Ectodermal cell (in vitro differentiated cells): ENCODE results near the gene CABLES1.

Experiments
- H3K27ac ChIP-seq: 2 replicates; pipeline ENCODE4 v1.7.0; 2013; ENCODE audit warnings: mild to moderate bottlenecking, low read depth, low read length; ENCODE audit not compliant: insufficient read depth, poor library complexity, severe bottlenecking
- H3K27me3 ChIP-seq: 2 replicates; pipeline ENCODE4 v1.7.0; 2013; ENCODE audit warnings: mild to moderate bottlenecking, low read length; ENCODE audit not compliant: insufficient read depth, control insufficient read depth, poor library complexity, severe bottlenecking
- H3K36me3 ChIP-seq: one replicate; pipeline ENCODE4 v1.7.0; 2013; ENCODE audit warnings: low read length; ENCODE audit not compliant: control insufficient read depth, insufficient read depth
- H3K4me1 ChIP-seq: one replicate; pipeline ENCODE4 v1.7.0; 2013; ENCODE audit warnings: low read length; ENCODE audit not compliant: control insufficient read depth, insufficient read depth
- H3K4me3 ChIP-seq: 2 replicates; pipeline ENCODE4 v1.7.0; 2013; ENCODE audit warnings: low read depth, low read length, control low read depth; ENCODE audit not compliant: insufficient read depth
- H3K9me3 ChIP-seq: 2 replicates; pipeline ENCODE4 v1.7.0; 2013; ENCODE audit warnings: mild to moderate bottlenecking, low read length, moderate library complexity; ENCODE audit not compliant: control insufficient read depth
- WGBS, 2 experiments: methylation state at CpG; one replicate each; pipeline ENCODE4 v1.1.7; 2013; ENCODE audit warnings: missing lambda C conversion rate in 2 of 2; 5-methylcytosine and 5-hydroxymethylcytosine counted together

CABLES1 gene

DNA sequence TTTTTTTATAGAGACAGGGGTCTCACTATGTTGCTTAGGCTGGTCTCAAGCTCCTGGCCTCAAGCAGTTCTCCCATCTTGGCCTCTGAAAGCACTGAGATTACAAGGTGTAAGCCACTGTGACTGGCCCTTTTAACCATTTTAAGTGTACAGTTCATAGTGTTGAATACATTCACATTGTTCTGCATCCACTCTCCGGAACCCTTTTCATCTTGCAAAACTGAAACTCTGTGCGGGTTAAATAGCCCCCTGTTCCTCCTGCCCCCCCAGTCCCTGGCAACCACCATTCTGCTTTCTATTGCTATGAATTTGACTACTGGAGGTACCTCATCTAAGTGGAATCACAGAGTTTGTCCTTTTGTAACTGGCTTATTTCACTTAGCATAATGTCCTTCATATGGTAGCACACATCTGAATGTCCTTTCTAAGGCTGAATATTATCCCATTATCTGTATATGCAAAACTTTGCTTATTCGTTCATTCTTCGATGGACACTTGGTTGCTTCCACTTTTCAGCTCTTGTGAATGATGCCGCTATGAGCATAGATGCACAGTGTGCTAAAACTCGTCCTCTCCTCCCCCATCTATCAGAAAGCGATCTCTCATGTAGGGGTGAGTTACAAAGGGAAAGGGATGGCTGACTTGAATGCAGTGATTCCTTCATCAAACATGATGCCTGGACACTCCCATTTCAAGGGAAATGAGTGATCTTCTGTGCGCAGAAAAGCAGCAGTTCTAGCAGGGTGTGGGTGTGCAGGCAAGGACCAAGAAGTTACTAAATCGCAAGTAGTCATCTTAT is 30.2 kb downstream of the CABLES1 start:
- no peaks in the 10 kb centered on the region for H3K27me3 ChIP-seq
- peaks cover 13% of the 10 kb centered on the region for H3K4me1 ChIP-seq
- H3K36me3 ChIP-seq, result no peaks in the 10 kb centered on the region
- H3K9me3 ChIP-seq, result no peaks in the 10 kb centered on the region
- no peak overlapping the region for H3K4me3 ChIP-seq
- H3K27ac ChIP-seq, result no peak overlapping the region
- 94 to 98% methylated on average over 7 to 8 of the region's 9 CpGs for WGBS, 2 experiments

DNA sequence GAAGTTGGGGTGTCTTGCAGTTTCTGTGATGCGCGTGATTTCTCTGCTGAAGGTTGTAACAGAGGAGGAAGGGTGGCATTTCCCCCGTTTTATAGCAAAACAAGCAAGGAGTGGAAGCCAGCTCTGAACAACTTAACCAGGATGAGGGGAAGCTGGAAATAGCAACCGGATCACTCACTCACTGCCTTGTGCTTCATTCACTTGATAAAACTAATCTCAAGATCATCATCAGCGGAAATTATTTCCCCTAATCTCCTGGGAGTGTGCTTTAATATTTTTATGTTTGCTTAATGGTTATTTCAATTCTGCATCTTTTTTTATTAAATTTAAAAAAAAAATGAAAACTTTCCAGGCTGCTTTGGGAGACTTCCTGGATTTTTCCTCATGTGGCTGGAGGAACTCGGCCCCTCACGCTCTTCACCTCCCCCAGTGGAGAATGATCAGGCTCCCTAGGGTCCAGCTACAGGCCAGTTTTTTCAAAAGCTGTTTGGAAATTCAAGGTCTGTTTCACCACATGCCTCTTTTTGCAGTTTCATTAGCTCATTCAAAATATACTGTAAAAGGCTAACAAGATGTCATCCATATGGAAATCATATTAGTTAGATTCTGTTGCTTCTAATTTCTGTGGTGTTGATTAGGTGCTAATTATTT is 31.7 kb downstream of the CABLES1 start:
- WGBS, 2 experiments, result 72 to 76% methylated on average over 6 to 7 of the region's 7 CpGs
- H3K36me3 ChIP-seq, result no peaks in the 10 kb centered on the region
- peaks cover 13% of the 10 kb centered on the region for H3K4me1 ChIP-seq
- H3K4me3 ChIP-seq, result no peak overlapping the region
- H3K27me3 ChIP-seq, result no peaks in the 10 kb centered on the region
- no peaks in the 10 kb centered on the region for H3K9me3 ChIP-seq
- H3K27ac ChIP-seq, result no peak overlapping the region

DNA sequence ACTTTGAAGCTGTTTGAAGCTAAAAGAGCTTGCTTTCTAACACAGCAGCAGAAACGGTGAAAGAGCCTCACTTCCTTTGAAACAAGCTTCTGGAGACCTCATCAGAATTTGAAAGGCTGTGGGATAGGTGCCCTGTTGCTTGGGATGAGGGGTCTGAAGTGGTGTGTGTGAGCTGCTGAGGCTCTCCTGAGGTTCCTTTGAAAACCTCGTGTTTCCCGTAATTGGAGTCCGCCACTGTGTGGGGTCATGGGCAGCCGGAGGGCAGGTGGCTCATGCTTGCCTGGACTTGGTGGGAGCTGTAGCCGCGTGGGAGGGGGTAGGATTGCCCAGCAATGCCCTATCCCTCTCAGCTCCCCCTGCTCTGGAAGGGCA is 34.4 kb downstream of the CABLES1 start:
- Histone ChIP-seq H3K9me3 (no peaks in the 10 kb centered on the region), H3K27ac (no peak overlapping the region), H3K27me3 (no peaks in the 10 kb centered on the region), H3K36me3 (no peaks in the 10 kb centered on the region), H3K4me1 (peaks cover 13% of the 10 kb centered on the region), H3K4me3 (no peak overlapping the region)
- 14 to 17% methylated on average over 7 of the region's 7 CpGs for WGBS, 2 experiments

DNA sequence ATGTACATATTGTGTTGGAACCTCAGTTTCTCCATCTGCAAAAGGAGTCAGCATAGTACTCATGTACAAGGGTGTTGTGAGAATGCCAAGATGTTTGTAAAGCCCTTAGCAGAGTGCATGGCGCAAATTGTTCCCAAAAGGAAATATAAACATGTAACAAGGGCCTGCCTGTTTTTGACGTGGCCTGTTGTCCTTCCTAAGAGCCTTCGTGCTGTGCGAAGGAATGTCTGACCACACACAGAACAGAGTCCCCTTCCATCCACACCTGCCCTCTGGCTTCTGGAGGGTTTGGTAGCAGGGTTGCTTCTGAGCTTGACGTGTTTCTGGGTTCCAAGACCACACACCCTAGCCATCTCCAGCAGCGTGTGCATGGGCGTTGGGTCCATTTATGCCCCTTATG is 34.9 kb downstream of the CABLES1 start:
- no peaks in the 10 kb centered on the region for H3K27me3 ChIP-seq
- H3K9me3 ChIP-seq, result no peaks in the 10 kb centered on the region
- no peak overlapping the region for H3K27ac ChIP-seq
- no peak overlapping the region for H3K4me3 ChIP-seq
- 88 to 89% methylated on average over 7 of the region's 7 CpGs for WGBS, 2 experiments
- no peaks in the 10 kb centered on the region for H3K36me3 ChIP-seq
- peaks cover 13% of the 10 kb centered on the region for H3K4me1 ChIP-seq

DNA sequence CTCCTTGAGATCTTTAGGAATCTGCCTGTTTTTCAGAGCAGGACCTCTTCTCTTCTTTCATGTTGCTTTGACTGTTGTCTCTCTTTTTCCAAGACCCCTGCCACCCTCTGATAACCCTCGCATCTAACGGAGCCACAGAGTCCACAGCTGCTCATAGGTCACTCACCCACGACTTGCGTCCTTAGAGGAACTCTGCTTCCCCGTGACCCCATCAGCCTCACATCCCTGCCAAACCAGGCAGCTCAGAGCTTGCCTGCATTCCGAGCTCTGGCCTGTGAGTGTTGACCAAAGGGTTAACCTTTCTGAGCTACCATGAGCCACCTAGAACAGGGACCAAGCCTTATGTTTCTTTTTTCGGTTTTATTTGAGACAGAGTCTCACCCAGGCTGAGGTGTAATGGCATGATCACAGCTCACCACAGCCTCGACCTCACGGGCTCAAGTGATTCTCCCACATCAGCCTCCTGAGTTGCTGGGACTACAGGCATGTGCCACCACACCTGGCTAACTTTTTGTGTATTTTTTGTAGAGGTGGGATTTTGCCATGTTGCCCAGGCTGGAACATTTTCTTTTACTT is 36.4 kb downstream of the CABLES1 start:
- WGBS, 2 experiments, result 91 to 93% methylated on average over 9 of the region's 9 CpGs
- no peaks in the 10 kb centered on the region for H3K9me3 ChIP-seq

DNA sequence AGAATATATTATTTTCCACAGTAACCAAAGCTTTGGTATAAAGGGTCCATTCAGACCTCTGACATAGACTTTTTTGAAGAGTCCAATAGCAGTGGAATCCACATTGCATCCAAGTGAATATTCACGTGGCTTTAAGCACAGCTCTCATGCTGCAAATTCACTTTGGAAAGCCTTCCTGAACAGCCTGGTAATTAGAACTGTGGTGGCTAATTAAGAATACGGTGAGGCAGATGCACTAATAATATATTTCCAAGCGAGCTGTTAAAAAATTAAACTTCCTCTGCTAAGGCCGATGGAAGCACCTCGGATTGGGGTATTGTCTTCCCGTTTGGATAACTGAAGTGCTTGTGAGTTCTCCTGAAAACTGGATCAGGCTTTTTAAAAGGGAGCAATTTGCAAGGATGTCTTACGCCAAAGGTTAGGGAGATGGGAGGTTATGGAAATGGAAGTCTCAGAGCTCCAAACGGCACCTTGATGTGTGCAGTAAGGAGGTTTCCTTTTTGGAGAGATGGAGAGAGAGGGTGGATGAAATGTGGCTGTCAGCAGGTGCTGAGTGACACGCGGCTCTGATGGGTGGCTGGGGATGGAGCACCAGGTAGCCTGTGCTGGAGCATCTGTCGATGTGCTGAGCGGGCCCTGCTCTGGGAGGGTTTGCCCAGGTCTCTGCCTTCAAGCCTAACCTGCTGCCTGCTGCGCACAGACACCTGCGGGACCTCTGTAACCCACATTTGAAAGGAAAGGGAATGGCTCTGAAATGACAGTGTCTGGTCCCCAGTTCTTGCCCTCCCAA is 37.5 kb downstream of the CABLES1 start:
- Histone ChIP-seq H3K27ac (no peak overlapping the region), H3K27me3 (no peaks in the 10 kb centered on the region), H3K4me3 (no peak overlapping the region), H3K4me1 (peaks cover 9% of the 10 kb centered on the region), H3K9me3 (no peaks in the 10 kb centered on the region), H3K36me3 (no peaks in the 10 kb centered on the region)
- 93 to 94% methylated on average over 14 of the region's 14 CpGs for WGBS, 2 experiments

More for the DNA sequence above, 36.4 kb downstream of the CABLES1 start:
- Histone ChIP-seq H3K36me3 (no peaks in the 10 kb centered on the region), H3K27ac (no peak overlapping the region), H3K4me3 (no peak overlapping the region), H3K27me3 (no peaks in the 10 kb centered on the region), H3K4me1 (peaks cover 11% of the 10 kb centered on the region)

DNA sequence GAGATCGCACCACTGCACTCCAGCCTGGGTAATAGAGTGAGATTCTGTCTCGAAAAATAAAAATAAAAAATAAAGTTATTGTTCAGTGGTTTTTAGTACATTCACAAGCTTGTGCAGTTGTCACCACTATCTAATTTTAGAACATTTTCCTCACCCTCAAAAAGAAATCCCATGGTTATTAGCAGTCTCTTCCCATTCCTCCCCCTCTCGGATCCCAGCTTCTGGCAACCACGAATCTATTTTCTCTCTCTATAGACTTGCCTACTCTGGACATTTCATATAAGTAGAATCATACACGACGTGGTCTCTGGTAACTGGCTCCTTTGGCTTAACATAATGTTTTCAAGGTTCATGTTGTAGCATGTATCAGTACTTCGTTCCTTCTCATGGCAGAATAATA is 38.6 kb downstream of the CABLES1 start:
- 91 to 93% methylated on average over 7 of the region's 7 CpGs for WGBS, 2 experiments
- Histone ChIP-seq H3K27me3 (no peaks in the 10 kb centered on the region), H3K4me3 (no peak overlapping the region), H3K4me1 (peaks cover 9% of the 10 kb centered on the region), H3K36me3 (no peaks in the 10 kb centered on the region), H3K27ac (no peak overlapping the region), H3K9me3 (no peaks in the 10 kb centered on the region)

DNA sequence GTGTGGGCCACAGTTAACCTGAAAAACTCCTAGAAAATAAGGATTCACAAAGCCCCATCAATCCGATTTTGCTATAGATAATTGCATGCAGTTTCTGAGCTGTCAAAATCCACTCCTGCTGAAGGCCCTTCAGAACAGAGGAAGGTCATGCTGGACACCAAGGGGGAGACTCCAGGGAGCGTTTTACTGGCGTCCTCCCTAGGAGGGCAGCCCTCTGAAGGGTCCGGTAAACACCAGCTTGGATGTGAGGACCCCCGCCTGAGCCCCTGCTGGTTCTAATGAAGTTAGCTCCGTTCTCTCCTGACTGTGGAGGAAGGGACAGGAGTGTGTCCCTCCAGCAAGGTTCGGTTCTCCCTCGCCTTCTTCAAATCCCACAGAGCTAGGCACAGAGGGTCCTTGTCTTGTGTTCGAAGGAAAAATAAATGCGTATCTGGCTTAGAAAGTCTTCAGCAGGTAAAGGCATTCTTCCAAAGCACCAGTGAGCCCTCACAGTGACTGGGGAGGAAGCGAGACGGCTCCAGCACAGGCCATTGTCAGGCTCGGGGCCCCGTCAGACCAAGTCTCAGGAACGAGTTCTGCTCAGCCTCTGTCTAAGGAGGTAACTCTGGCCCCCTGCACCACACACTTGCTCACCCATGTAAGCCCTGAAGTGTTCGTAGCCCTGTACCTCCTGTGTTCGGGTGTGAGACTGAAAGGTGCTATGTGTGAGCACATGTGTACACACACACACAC is 41.6 kb downstream of the CABLES1 start:
- Histone ChIP-seq H3K36me3 (no peaks in the 10 kb centered on the region), H3K9me3 (no peaks in the 10 kb centered on the region), H3K27ac (no peak overlapping the region), H3K4me3 (no peak overlapping the region), H3K4me1 (peaks cover 3% of the 10 kb centered on the region), H3K27me3 (no peaks in the 10 kb centered on the region)
- 87 to 89% methylated on average over 15 to 17 of the region's 17 CpGs for WGBS, 2 experiments

DNA sequence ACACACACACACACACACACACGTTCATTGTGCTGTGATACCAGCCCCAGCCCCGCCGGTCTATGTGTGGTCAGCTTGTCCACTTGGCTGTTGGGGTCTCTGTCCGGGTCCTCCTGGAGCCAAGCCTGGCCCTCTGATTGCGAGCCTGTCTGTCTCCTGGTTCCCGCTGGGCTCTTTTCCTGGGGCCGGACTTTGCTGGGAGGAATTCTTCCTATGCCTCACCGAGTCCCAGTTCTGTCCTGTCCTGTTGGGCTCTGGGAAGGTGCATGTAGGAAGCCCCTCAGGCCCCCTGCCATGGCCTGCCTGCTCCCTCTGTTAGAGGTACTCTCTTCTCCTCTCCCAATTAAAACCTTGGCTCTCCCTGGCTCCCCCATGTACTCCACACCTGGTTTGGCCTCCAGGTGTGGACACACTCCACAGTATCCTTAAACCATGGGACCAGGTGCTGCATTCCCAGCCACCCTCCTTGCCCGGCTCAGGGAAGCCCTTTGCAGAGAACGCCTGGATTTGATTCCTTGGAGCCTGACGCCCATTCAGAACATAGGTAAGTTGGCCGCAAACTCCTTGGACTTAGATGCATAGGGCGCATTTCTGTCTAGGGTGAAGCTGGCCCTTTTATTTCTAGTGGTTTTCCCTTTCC is 42.3 kb downstream of the CABLES1 start:
- Histone ChIP-seq H3K4me1 (peaks cover 3% of the 10 kb centered on the region), H3K27me3 (no peaks in the 10 kb centered on the region), H3K4me3 (no peak overlapping the region), H3K36me3 (no peaks in the 10 kb centered on the region), H3K27ac (no peak overlapping the region), H3K9me3 (no peaks in the 10 kb centered on the region)
- 89 to 92% methylated on average over 13 of the region's 13 CpGs for WGBS, 2 experiments
